Naive B cell (primary cell): ENCODE measurements around the gene PTK6. TPM values are rescaled to one million over a fixed set of nuclear protein-coding genes. Genes with fewer than 3 reads are reported as not detected.
"Not testable (repeated sequence)": the region's sequence is repeated elsewhere in the genome, so short reads cannot be mapped to it uniquely, and the experiment has no call there.

Experiments
- ATAC-seq, 2 donors: fragments of 150-1000 bp; cut with Tn5 transposase; 2 replicates each; pipeline ENCODE4 v1.10.0; 2021; ENCODE audit warnings: low read depth in 2 of 2, mild to moderate bottlenecking in 2 of 2, moderate library complexity in 2 of 2
- DNase-seq: peaks from one replicate; pipeline ENCODE4 v3.0.0; 2022
- H3K27ac Mint-ChIP-seq, 6 donors: one replicate each; pipeline ENCODE4 v1.8.0; 2020 to 2022; ENCODE audit warnings: mild to moderate bottlenecking in 6 of 6, mixed read lengths in 6 of 6, moderate library complexity in 5 of 6, inconsistent platforms in 2 of 6
- H3K27me3 Mint-ChIP-seq, 3 donors: one replicate each; pipeline ENCODE4 v1.8.0; 2021 to 2022; ENCODE audit warnings: mixed read lengths in 3 of 3, mild to moderate bottlenecking in 1 of 3
- H3K36me3 Mint-ChIP-seq, 2 donors: one replicate each; pipeline ENCODE4 v1.8.0; 2020 to 2022; ENCODE audit warnings: mixed read lengths in 2 of 2, inconsistent platforms in 1 of 2, mild to moderate bottlenecking in 1 of 2
- H3K4me1 Mint-ChIP-seq, 3 donors: one replicate each; pipeline ENCODE4 v1.8.0; 2020 to 2022; ENCODE audit warnings: mixed read lengths in 3 of 3, inconsistent platforms in 1 of 3, mild to moderate bottlenecking in 1 of 3, moderate library complexity in 1 of 3
- H3K4me3 Mint-ChIP-seq, 8 donors: one replicate each; pipeline ENCODE4 v1.8.0; 2020 to 2022; ENCODE audit warnings: mild to moderate bottlenecking in 8 of 8, mixed read lengths in 8 of 8, moderate library complexity in 8 of 8, inconsistent platforms in 2 of 8
- H3K9me3 Mint-ChIP-seq, 7 donors: one replicate each; pipeline ENCODE4 v1.8.0; 2020 to 2022; ENCODE audit warnings: mixed read lengths in 7 of 7, mild to moderate bottlenecking in 5 of 7, inconsistent platforms in 2 of 7, moderate library complexity in 1 of 7
- polyA plus RNA-seq, 6 donors: library from polyadenylated mRNA; unstranded; fragments of 300-500 nt; fragmentation: Illumina TruSeq; gene quantifications; one replicate each; pipeline ENCODE4 v1.2.3, GENCODE V29; 2021; ENCODE audit warnings: low read depth in 6 of 6

The PTK6 gene
- polyA plus RNA-seq, 6 donors from 2014 or later, result 0.10 to 1.3 (median 0.51) TPM

DNA sequence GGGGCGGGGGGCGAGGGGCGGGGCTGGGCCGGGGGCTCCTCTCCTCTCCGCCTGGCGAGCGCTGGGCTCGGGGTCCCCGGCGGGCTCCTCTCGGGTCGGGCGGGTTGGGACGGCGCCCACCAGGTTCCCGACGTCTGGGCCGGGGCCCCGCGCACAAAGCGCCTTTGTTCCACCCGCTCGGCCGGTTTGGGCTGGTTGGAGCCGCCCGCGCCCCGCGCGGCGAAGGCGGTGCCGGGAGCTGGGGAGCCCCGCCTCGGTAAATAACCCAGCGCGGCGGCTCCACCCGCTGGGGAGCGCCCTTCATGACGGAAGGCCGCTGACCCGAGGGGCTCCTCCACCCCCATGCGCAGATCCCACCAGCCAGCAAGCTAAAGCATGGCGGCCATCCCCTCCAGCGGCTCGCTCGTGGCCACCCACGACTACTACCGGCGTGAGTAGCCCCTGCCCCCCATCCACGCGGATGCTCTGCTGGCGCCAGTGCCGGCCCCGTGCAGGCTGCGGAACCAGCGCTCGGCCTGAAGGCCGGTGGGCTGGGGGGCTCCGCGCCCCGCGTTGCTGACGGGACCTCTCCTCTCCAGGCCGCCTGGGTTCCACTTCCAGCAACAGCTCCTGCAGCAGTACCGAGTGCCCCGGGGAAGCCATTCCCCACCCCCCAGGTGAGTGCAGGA is 16.1 kb downstream of the PTK6 start:
- peaks cover 0 to 7% (median 2%) of the 10 kb centered on the region in 7 donors for H3K9me3 Mint-ChIP-seq
- peak overlapping the region in 2 of 6 donors; percentile 56 to 79 for H3K27ac Mint-ChIP-seq
- DNase-seq (peak; percentile 39), ATAC-seq (peak; percentile 67 to 68)
- peak overlapping the region; percentile 74 to 93 (median 86) for H3K4me3 Mint-ChIP-seq
- H3K36me3 Mint-ChIP-seq, result peaks cover 6 to 15% of the 10 kb centered on the region in 2 donors
- H3K27me3 Mint-ChIP-seq, result peaks cover 0 to 9% (median 6%) of the 10 kb centered on the region in 3 donors
- H3K4me1 Mint-ChIP-seq, result peaks cover 8 to 36% (median 33%) of the 10 kb centered on the region in 3 donors

DNA sequence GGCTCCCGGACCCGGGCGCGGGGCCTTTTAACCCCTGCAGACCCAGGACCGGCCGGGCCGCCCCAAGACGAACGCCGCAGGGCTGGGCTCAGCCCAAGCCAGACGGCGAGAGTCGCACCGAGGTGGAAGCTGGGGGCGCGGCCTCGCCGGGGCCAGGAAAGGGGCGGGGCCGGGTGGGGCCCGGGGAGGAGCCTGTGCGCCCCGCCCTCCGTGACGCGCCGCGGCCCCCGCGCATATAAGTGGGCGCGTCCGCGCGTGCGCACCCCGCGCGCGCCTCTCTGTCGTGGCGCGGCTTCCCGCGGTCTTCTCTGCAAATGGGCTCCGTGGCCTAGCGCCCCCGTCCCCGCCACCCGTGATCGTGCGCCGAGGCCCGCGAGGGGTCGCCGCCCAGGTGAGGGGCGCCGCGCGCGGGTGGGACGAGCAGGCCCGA is 16.7 kb downstream of the PTK6 start, which contains the start of gene PPDPF:
Gene PPDPF (plus strand): TSS at position 262 of the 430 bp plus-strand sequence. CDS start 544 bp downstream, outside the sequence.
- H3K4me1 Mint-ChIP-seq, result peaks cover 8 to 31% (median 28%) of the 10 kb centered on the region in 3 donors
- DNase-seq (peak; percentile 78), ATAC-seq (peak; percentile 78 to 79)
- peaks cover 6 to 15% of the 10 kb centered on the region in 2 donors for H3K36me3 Mint-ChIP-seq
- peak within 1 kb of the TSS in 3 of 6 donors; percentile 67 to 91 (median 79) for H3K27ac Mint-ChIP-seq
- H3K4me3 Mint-ChIP-seq, result peak within 1 kb of the TSS; percentile 80 to 93 (median 86)
- peaks cover 0 to 7% (median 2%) of the 10 kb centered on the region in 7 donors for H3K9me3 Mint-ChIP-seq
- H3K27me3 Mint-ChIP-seq, result peaks cover 0 to 9% (median 6%) of the 10 kb centered on the region in 3 donors

DNA sequence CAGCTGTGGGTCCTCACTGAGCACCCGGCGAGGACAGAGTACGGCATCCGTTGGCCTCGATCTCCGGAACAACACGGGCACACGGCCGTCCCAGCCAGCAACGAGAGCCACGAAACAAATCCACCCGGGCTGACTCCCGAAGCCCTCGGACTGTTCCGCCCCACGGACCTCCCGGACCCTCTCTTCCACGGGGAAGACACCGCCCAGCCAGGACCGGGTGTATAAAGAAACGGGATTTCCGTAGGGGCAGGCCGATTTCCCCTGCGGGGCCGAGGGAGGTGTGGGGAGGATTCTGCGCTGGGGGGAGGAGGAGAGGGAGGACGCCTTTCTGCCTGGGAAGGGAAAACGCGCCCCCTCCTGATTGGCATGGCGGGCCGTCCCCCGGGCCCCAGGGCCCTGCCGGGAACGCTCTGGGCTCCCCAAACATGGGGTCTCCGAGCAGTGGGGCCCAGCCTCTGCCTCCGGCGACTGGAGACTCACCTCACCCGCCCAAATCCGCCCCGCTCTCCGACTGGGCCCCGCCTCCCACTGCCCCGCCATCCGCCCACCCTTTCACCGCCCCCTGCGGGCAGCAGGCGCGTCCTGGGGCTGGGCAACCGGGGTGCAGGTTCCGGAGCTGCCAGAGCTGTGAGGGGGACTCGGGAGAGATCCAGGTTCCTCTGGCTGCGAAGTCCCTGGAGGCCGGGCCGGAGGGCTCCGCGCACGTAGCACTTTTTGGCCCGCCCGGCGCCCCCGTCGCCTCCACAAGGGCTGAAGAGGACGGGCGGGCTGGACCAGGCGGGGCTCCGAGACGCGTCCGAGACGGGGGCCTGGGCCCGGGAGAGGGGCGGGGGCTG is 17.3 kb downstream of the PTK6 start:
- peaks cover 8 to 27% (median 22%) of the 10 kb centered on the region in 3 donors for H3K4me1 Mint-ChIP-seq
- H3K36me3 Mint-ChIP-seq, result peaks cover 6 to 15% of the 10 kb centered on the region in 2 donors
- peak overlapping the region in 3 of 6 donors; percentile 67 to 91 (median 79) for H3K27ac Mint-ChIP-seq
- peaks cover 0 to 9% (median 4%) of the 10 kb centered on the region in 7 donors for H3K9me3 Mint-ChIP-seq
- ATAC-seq (peak; percentile 34 to 43), DNase-seq (peak; percentile 63)
- H3K27me3 Mint-ChIP-seq, result peaks cover 0 to 14% (median 12%) of the 10 kb centered on the region in 3 donors
- H3K4me3 Mint-ChIP-seq, result peak overlapping the region; percentile 80 to 89 (median 84)

DNA sequence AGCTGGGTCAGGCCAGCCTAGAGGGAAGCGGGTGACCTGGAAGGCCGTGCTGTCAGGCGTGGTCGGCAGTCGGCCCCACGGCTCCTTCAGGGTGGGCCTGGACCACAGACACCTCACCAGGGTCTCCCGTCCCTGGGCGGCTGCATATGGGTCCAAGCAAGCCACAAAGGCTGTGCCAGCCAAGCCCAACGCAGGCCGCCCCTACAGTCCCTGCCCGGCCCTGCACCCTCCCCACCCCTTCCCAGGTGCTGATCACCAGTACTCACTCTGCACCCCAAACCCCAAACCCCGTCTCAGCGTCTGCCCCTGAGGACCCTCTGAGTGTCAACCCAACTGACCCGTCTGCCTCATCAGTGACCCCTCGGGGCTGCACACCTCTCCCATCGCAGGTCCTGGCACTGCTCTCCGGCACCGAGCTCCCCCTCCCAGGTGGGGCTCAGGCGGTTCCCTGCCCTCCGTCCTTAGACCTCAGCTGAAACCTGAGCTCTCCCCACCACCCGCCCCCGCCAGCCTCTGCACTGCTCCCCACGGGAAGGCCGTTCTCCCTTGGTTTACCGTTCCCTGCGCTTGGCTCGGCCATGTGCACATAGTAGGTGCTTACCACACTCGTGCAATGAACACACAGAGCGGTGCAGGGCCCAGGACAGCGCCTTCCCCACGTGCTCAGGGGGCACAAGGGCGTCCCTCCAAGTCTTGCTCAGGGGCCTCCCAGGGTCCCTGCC is 18.1 kb downstream of the PTK6 start:
- ATAC-seq (no peak), DNase-seq (no peak)
- peak overlapping the region in 2 of 6 donors; percentile 38 to 44 for H3K27ac Mint-ChIP-seq
- peaks cover 8 to 20% (median 16%) of the 10 kb centered on the region in 3 donors for H3K4me1 Mint-ChIP-seq
- peak overlapping the region; percentile 80 to 89 (median 84) for H3K4me3 Mint-ChIP-seq
- H3K27me3 Mint-ChIP-seq, result peaks cover 0 to 17% (median 17%) of the 10 kb centered on the region in 3 donors
- H3K36me3 Mint-ChIP-seq, result peaks cover 6 to 15% of the 10 kb centered on the region in 2 donors
- H3K9me3 Mint-ChIP-seq, result peaks cover 0 to 9% (median 6%) of the 10 kb centered on the region in 7 donors

DNA sequence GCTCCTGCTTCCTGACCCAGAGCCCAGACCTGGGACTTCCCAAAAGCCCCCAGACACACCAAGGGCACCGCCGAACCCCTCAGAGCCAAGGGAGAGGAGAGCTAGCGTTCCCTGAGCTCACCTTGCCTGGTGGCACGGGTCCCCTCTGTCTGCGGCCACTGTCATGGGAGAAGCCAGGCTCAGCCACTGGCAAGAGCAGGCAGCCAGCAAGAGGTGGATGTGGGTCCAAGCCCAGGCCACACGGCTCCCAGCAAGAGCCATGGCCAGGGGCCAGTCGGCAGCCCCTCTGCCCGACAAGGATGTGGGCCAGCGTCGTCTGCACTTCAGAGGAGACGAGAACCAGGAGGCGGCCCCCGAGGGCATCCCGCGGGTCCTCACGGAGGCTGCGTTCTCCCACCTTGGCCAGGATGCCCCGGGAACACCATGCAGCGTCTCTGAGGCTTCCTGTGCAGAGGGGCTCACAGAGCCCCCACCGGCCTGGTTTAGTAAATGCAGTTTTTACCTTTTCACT is 18.8 kb downstream of the PTK6 start:
- peak overlapping the region; percentile 23 to 86 (median 76) for H3K4me3 Mint-ChIP-seq
- H3K36me3 Mint-ChIP-seq, result peaks cover under 1 to 8% of the 10 kb centered on the region in 2 donors
- H3K4me1 Mint-ChIP-seq, result peaks cover 4 to 20% (median 16%) of the 10 kb centered on the region in 3 donors
- peak overlapping the region in 2 of 6 donors; percentile 38 to 44 for H3K27ac Mint-ChIP-seq
- peaks cover 0 to 23% (median 17%) of the 10 kb centered on the region in 3 donors for H3K27me3 Mint-ChIP-seq
- ATAC-seq (no peak), DNase-seq (no peak)
- H3K9me3 Mint-ChIP-seq, result peaks cover 0 to 9% (median 4%) of the 10 kb centered on the region in 7 donors

DNA sequence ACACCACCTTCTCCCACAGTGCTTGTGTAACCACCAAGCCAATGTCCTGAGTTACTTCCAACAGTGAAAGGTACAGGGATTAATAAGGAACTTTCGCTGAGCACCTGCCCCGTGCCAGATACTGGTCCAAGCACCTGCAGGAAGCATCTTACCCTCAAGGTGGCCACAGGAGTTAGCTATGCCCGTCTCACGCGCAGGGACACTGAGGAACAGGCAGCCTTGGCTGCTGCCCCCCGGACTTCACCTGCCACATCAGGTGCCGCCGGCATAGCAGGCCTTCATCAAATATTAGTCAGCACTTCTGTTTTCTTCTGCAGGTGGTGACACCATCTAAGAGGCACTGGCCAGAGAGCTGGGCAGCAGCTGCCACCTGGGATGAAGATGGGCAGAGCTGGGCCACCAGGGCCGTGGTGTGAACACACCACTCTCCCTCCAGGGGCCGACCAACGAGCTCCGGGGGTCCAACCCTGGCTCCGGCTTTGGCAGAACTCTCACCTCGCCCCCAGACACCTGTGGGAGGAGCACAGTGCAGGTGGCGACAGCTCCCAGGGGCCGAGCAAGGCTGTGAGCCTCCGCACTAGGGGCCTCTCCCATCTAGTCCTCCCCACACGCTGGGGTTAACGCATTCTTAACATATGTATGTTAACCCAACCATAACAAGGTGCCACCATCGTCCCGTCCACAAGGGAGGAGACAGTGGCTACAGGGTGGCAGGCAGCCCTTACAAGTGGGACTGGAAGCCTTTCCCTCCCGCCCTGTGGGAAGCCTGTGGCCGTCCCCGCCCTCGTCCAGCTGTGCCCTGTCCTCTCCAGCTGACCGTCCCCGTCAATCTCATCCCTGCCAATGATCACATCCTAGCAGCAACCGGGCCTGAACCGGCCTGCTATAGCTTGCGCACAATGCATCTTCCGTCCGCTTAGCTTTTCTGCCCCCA is 19.5 kb downstream of the PTK6 start:
- Mint-ChIP-seq H3K27me3 (peaks cover 0 to 30% (median 24%) of the 10 kb centered on the region in 3 donors), H3K27ac (no peak overlapping the region), H3K9me3 (peaks cover 0 to 10% (median 4%) of the 10 kb centered on the region in 7 donors), H3K4me3 (peak overlapping the region; percentile 26 to 86 (median 58)), H3K36me3 (peaks cover 0 to 4% of the 10 kb centered on the region in 2 donors), H3K4me1 (peaks cover 2 to 18% (median 15%) of the 10 kb centered on the region in 3 donors)
- DNase-seq, result no peak
- no peak for ATAC-seq

DNA sequence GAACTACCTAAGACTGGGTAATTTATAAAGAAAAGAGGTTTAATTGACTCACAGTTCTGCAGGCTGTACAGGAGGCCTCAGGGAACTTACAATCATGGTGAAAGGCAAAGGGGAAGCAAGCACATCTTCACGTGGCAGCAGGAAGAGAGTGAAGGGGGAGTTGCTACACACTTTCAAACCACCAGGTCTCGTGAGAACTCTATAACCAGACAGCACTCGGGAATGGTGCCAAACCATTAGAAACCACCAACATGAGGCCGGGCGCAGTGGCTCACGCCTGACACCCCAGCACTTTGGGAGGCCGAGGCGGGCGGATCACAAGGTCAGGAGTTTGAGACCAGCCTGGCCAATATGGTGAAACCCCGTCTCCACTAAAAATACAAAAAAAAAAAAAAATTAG is 22.7 kb downstream of the PTK6 start:
- not testable (repeated sequence) for H3K9me3 Mint-ChIP-seq, H3K36me3 Mint-ChIP-seq, H3K4me1 Mint-ChIP-seq, H3K27ac Mint-ChIP-seq, DNase-seq, H3K4me3 Mint-ChIP-seq
- ATAC-seq, result peak in 1 of 2 donors; percentile 21
- peaks cover 10 to 52% (median 34%) of the 10 kb centered on the region in 3 donors for H3K27me3 Mint-ChIP-seq

DNA sequence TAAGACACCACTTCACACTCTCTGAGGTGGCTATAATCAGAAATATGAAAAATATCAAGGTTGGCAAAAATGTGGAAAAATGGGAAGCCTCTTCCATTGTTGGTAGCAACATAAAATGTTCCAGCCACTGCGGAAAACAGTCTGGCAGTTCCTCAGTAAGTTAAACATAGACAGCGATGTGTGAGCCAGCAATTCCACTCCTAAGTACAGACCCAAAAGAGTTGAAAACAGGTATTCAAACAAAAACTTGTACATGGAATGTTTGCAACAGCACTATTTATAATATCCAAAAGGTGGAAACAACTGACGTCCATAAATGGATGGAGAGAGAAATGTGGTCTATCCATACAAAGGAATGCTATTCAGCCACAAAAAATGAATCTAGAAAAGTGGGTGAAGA is 24.0 kb downstream of the PTK6 start:
- no peak for DNase-seq
- H3K36me3 Mint-ChIP-seq, result no peaks in the 10 kb centered on the region
- no peaks in the 10 kb centered on the region for H3K4me1 Mint-ChIP-seq
- no peak overlapping the region for H3K27ac Mint-ChIP-seq
- no peak overlapping the region for H3K4me3 Mint-ChIP-seq
- H3K27me3 Mint-ChIP-seq, result peaks cover 16 to 61% (median 40%) of the 10 kb centered on the region in 3 donors
- peaks cover 0 to 9% (median 4%) of the 10 kb centered on the region in 7 donors for H3K9me3 Mint-ChIP-seq
- no peak for ATAC-seq

DNA sequence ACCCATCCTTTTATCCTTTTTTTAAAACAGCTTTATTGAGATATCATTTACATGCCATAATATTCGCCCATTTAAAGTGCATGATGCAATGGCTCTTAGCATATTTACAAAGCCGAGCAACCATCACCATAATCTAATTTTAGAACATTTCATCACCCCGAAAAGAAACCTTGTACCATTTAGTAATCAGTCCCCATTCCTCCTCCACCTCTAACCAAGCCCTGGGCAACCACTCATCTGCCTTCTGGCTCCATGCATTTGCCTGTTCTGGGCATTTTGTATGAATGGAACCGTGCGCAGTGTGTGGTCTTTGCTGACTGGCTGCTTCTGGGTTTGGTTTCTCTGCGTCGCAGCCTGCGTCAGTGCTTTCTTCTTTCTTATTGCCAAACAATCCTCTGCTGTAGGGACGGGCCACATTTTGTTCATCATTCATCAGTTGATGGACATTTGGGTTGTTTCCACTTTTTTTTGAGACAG is 28.1 kb downstream of the PTK6 start:
- H3K4me3 Mint-ChIP-seq, result no peak overlapping the region
- no peak overlapping the region for H3K27ac Mint-ChIP-seq
- peaks cover 6 to 15% (median 9%) of the 10 kb centered on the region in 7 donors for H3K9me3 Mint-ChIP-seq
- peaks cover 0 to 8% of the 10 kb centered on the region in 2 donors for H3K36me3 Mint-ChIP-seq
- H3K27me3 Mint-ChIP-seq, result peaks cover 27 to 66% (median 39%) of the 10 kb centered on the region in 3 donors
- no peaks in the 10 kb centered on the region for H3K4me1 Mint-ChIP-seq
- no peak for ATAC-seq
- no peak for DNase-seq

DNA sequence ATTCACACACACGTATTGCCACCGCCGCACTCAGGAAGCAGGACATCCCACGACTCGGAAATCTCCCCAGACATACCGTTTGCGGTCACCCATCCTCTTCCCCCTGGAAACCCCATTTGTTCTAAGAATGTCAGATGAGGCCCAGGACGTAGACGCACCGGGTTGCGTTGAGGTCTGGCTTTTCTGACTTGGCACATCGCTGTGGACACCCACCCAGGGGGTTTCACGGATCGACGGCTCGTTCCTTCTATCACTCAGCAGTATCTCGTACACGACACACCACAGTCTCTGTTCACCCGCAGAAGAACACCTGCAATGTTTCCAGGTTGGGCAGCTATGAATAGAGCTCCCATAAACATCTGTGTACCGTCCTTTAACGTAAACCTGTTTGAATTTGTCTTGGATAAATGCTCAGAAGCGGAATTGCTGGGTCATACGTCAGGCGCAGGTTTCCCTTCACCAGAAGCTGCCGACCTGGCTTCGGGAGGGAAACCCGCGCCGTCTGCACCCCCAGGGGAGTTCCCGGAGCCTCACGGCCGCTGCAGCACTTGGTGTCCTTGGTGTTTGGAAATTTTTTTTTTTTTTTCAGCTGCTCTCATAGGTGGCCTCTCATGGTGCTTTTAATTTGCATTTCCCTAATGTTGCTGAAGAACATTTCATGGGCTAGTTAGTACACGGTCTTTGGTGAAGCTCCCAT is 29.0 kb downstream of the PTK6 start:
- ATAC-seq (no peak), DNase-seq (no peak)
- H3K4me3 Mint-ChIP-seq, result no peak overlapping the region
- peaks cover 30 to 58% (median 38%) of the 10 kb centered on the region in 3 donors for H3K27me3 Mint-ChIP-seq
- H3K4me1 Mint-ChIP-seq, result no peaks in the 10 kb centered on the region
- peaks cover 4 to 17% (median 10%) of the 10 kb centered on the region in 7 donors for H3K9me3 Mint-ChIP-seq
- H3K36me3 Mint-ChIP-seq, result peaks cover 0 to 8% of the 10 kb centered on the region in 2 donors
- H3K27ac Mint-ChIP-seq, result no peak overlapping the region

DNA sequence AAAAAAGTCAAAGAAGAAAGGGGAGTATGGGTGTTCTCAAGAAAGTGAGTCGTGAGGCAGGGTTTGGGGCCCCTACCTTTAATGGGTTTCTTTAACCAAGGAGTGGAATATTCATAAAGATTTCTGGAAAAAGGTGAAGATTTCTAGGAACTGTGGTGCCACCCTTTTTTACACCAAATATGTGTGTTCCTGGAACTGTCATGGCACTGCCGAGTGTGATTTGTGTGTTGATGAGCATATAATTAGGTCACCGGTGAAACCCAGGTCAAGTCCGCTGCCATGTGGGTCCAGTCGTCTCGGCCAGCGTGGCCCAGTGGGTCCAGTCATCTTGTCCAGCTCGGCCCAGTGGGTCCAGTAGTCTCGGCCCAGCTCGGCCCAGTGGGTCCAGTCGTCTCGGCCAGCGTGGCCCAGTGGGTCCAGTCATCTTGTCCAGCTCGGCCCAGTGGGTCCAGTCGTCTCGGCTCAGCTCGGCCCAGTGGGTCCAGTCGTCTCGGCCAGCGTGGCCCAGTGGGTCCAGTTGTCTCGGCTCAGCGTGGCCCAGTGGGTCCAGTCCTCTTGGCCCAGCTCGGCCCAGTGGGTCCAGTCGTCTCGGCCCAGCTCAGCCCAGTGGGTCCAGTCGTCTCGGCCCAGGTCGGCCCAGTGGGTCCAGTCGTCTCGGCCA is 30.0 kb downstream of the PTK6 start:
- H3K9me3 Mint-ChIP-seq, result peaks cover 4 to 17% (median 8%) of the 10 kb centered on the region in 7 donors
- ATAC-seq (no peak), DNase-seq (no peak)
- H3K27me3 Mint-ChIP-seq, result peaks cover 28 to 49% (median 28%) of the 10 kb centered on the region in 3 donors
- H3K4me3 Mint-ChIP-seq, result no peak overlapping the region
- H3K36me3 Mint-ChIP-seq, result peaks cover 0 to 8% of the 10 kb centered on the region in 2 donors
- no peaks in the 10 kb centered on the region for H3K4me1 Mint-ChIP-seq
- peak overlapping the region in 1 of 6 donors; percentile 13 for H3K27ac Mint-ChIP-seq
